Lower leg skin (tissue), 4 donors: ENCODE data around the gene KDM4F. TPM values are rescaled to one million over a fixed set of nuclear protein-coding genes. Genes with fewer than 3 reads are reported as not detected.

Experiments
- DNase-seq, 2 donors: peaks; one replicate each; pipeline ENCODE4 v3.0.0-alpha.2; 2019; ENCODE audit warnings: low spot score in 2 of 2
- H3K4me3 ChIP-seq: fragments of 200-600 bp; sonication (generic); 2 replicates; pipeline ENCODE4 v1.5.1; 2017; ENCODE audit warnings: mild to moderate bottlenecking, low read depth; ENCODE audit not compliant: poor library complexity, severe bottlenecking
- CTCF ChIP-seq, 3 donors: fragments of 450-650 bp; IDR thresholded peaks; one replicate each; pipeline ENCODE4 v1.5.1; 2016; ENCODE audit warnings: antibody characterized with exemption in 3 of 3, mild to moderate bottlenecking in 3 of 3, moderate library complexity in 2 of 3
- POLR2A ChIP-seq, 2 donors: fragments of 450-650 bp; IDR thresholded peaks; one replicate each; pipeline ENCODE4 v1.6.1; 2016 to 2017; ENCODE audit warnings: antibody characterized with exemption in 2 of 2, mild to moderate bottlenecking in 1 of 2, moderate library complexity in 1 of 2
- WGBS, 2 donors: methylation state at CpG; one replicate each; pipeline ENCODE4 v1.1.5; 2018; 5-methylcytosine and 5-hydroxymethylcytosine counted together
- intact Hi-C: fragments of 100-400 bp; cut with DNase I; formaldehyde crosslinking; loops from one replicate; pipeline ENCODE4 v1.15.0; 2023; ENCODE audit warnings: low total_unique reads
- total RNA-seq, 4 donors: library from RNA; depleted of rRNA; stranded (reverse); fragments of >200 nt; gene quantifications; one replicate each; pipeline ENCODE4 v1.1.0, GENCODE V29; 2016

The KDM4F gene
- total RNA-seq, 4 donors from 2014 or later: not detected

DNA sequence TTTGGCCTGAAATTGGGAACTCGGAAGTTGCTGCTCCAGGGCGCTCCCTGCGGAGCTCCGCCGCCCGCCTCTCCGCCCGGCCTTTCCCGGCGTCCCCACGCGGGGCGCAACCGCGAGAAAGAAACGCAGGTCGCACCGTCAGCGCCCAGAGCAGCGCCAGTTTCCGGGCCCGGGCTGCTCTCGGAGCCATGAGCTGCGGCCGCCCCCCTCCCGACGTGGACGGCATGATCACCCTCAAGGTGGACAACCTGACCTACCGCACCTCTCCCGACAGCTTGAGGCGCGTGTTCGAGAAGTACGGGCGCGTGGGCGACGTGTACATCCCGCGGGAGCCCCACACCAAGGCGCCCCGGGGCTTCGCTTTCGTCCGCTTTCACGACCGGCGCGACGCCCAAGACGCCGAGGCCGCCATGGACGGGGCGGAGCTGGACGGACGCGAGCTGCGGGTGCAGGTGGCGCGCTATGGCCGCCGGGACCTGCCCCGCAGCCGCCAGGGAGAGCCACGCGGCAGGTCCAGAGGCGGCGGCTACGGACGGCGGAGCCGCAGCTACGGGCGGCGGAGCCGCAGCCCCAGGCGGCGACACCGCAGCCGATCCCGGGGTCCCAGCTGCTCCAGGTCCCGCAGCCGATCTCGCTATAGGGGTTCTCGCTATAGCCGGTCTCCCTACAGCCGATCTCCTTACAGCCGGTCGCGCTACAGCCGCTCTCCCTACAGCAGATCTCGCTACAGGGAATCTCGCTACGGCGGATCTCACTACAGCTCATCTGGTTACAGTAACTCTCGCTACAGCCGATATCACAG is 18.0 kb downstream of the KDM4F start:
- 0 to 1% methylated on average over 9 to 59 of the region's 98 CpGs for WGBS, 2 donors
- TF ChIP-seq POLR2A (IDR thresholded peaks at IDR 0.05) (no peak), CTCF (IDR thresholded peaks at IDR 0.05) (no peak)
- peak; percentile 74 to 96 for DNase-seq
- intact Hi-C loops: no loop called here
- H3K4me3 ChIP-seq: peak overlapping the region; percentile 71

- TF ChIP-seq CTCF (IDR thresholded peaks at IDR 0.05) (no peak), POLR2A (IDR thresholded peaks at IDR 0.05) (no peak)
- 0% methylated on average over 16 of the region's 16 CpGs for WGBS, 2 donors
- intact Hi-C loops: no loop called here
- peak in 1 of 2 donors; percentile 92 for DNase-seq
- H3K4me3 ChIP-seq: peak overlapping the region; percentile 71
These were observed 18.6 kb downstream of the KDM4F start for GRCh38 chr11:95067841-95068219.

GRCh38 chr11:95068549-95068948 is 19.3 kb downstream of the KDM4F start:
- intact Hi-C loops: no loop called here
- H3K4me3 ChIP-seq: peak overlapping the region; percentile 71

DNA sequence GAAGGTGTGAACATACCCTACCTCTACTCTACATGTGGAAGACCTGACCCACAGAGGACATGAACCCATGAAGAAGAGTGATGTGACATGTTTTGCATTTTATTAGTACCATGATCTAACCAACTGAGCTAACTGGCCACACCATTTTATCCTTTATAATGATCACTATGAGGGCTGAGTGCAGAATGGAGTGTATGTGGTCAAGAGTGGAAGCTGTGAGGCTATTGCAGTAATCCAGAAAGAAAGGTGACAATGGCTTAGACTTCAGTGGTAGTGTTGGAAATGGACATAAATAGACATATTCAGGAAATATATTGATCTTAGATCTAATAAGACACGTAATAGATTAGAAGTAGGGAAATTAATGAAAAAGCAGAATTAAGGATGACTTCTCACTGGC is 21.2 kb downstream of the KDM4F start:
- H3K4me3 ChIP-seq: no peak overlapping the region
- no peak for DNase-seq
- TF ChIP-seq POLR2A (IDR thresholded peaks at IDR 0.05): no peak
- no peak for TF ChIP-seq CTCF (IDR thresholded peaks at IDR 0.05)
- intact Hi-C loops: no loop called here
- WGBS, 2 donors: 91 to 100% methylated on average over 1 of the region's 1 CpG

More at GRCh38 chr11:95068549-95068948, 19.3 kb downstream of the KDM4F start:
- 2 to 5% methylated on average over 5 of the region's 5 CpGs for WGBS, 2 donors
- TF ChIP-seq POLR2A (IDR thresholded peaks at IDR 0.05) (peak in 1 of 2 donors; percentile 22), CTCF (IDR thresholded peaks at IDR 0.05) (no peak)
- peak; percentile 92 to 95 for DNase-seq

DNA sequence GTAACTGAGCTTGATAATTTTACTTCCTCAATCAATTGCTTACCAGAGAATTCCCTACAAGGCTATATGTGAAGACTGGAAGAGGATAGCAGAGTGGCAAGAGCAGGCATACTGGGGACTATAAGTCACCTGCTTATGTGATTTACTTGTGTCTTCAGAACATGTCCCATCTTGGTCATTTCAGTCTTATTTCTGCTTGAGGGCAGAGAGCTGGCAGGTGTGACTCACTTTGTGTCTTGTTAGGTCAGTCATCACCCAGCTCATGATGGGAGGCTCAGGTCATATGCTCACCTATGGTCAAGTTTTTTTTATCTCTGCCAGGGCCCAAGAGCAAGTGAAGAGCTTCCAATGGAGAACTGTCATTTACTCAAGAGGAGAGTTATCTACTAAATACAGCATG is 23.7 kb downstream of the KDM4F start:
- intact Hi-C loops: no loop called here
- TF ChIP-seq CTCF (IDR thresholded peaks at IDR 0.05): no peak
- TF ChIP-seq POLR2A (IDR thresholded peaks at IDR 0.05): no peak
- DNase-seq: no peak
- H3K4me3 ChIP-seq: no peak overlapping the region
